Measurements from ENCODE around the gene MESD.

MESD gene

GRCh38 chr15:80912673-80913072 lies 76.9 kb downstream of the MESD start:
- no peak for DNase-seq (ENCODE audit: low read depth)
- no peak overlapping the region for H3K4me3 ChIP-seq (ENCODE audit: control insufficient read depth, low read depth, low read length)
- TF ChIP-seq CTCF (IDR thresholded peaks at IDR 0.05; ENCODE audit: control insufficient read depth, insufficient read depth, low read depth, low read length, missing control alignments) = no peak

GRCh38 chr15:80911821-80912220 lies 77.8 kb downstream of the MESD start:
- no peak for TF ChIP-seq CTCF (IDR thresholded peaks at IDR 0.05; ENCODE audit: control insufficient read depth, insufficient read depth, low read depth, low read length, missing control alignments)
- DNase-seq (ENCODE audit: low read depth) = no peak
- no peak overlapping the region for H3K4me3 ChIP-seq (ENCODE audit: control insufficient read depth, low read depth, low read length)

- H3K4me3 ChIP-seq (ENCODE audit: control insufficient read depth, low read depth, low read length) = no peak overlapping the region
- TF ChIP-seq CTCF (IDR thresholded peaks at IDR 0.05; ENCODE audit: control insufficient read depth, insufficient read depth, low read depth, low read length, missing control alignments) = no peak
- no peak for DNase-seq (ENCODE audit: low read depth)
Observed at GRCh38 chr15:80906159-80906766, 83.4 kb downstream of the MESD start.

- H3K4me3 ChIP-seq (ENCODE audit: control insufficient read depth, low read depth, low read length) = no peak overlapping the region
- no peak for DNase-seq (ENCODE audit: low read depth)
- no peak for TF ChIP-seq CTCF (IDR thresholded peaks at IDR 0.05; ENCODE audit: control insufficient read depth, insufficient read depth, low read depth, low read length, missing control alignments)
Observed at GRCh38 chr15:80904998-80905397, 84.6 kb downstream of the MESD start.

- no peak for TF ChIP-seq CTCF (IDR thresholded peaks at IDR 0.05; ENCODE audit: control insufficient read depth, insufficient read depth, low read depth, low read length, missing control alignments)
- no peak overlapping the region for H3K4me3 ChIP-seq (ENCODE audit: control insufficient read depth, low read depth, low read length)
- DNase-seq (ENCODE audit: low read depth) = no peak
Observed at GRCh38 chr15:80902298-80902801, 87.3 kb downstream of the MESD start.

GRCh38 chr15:80898040-80898439 lies 91.6 kb downstream of the MESD start:
- H3K4me3 ChIP-seq (ENCODE audit: control insufficient read depth, low read depth, low read length) = no peak overlapping the region
- no peak for DNase-seq (ENCODE audit: low read depth)
- no peak for TF ChIP-seq CTCF (IDR thresholded peaks at IDR 0.05; ENCODE audit: control insufficient read depth, insufficient read depth, low read depth, low read length, missing control alignments)
